Ishikawa (cell line): ENCODE data around the gene ZNF805.

Source experiments
- CEBPB ChIP-seq: IDR thresholded peaks from 2 replicates; pipeline ENCODE4 v1.6.1; 2012
- CREB1 ChIP-seq: IDR thresholded peaks from 2 replicates; pipeline ENCODE4 v1.6.1; 2012; ENCODE audit warnings: low read depth
- EGR1 ChIP-seq: IDR thresholded peaks from 2 replicates; pipeline ENCODE4 v1.6.1; 2012
- EP300 ChIP-seq: IDR thresholded peaks from 2 replicates; pipeline ENCODE4 v1.6.1; 2012; ENCODE audit warnings: borderline replicate concordance
- FOXM1 ChIP-seq: IDR thresholded peaks from 2 replicates; pipeline ENCODE4 v1.6.1; 2012; ENCODE audit warnings: low read depth, borderline replicate concordance
- MAX ChIP-seq: IDR thresholded peaks from 2 replicates; pipeline ENCODE4 v1.6.1; 2012
- NFIC ChIP-seq: IDR thresholded peaks from 2 replicates; pipeline ENCODE4 v1.6.1; 2012
- RAD21 ChIP-seq: IDR thresholded peaks from 2 replicates; pipeline ENCODE4 v1.6.1; 2012; ENCODE audit warnings: low read depth
- REST ChIP-seq: IDR thresholded peaks from 2 replicates; pipeline ENCODE4 v1.6.1; 2012; ENCODE audit warnings: low read depth, mild to moderate bottlenecking
- TAF1 ChIP-seq: IDR thresholded peaks from 2 replicates; pipeline ENCODE4 v1.6.1; 2012; ENCODE audit warnings: low read depth, mild to moderate bottlenecking
- TCF12 ChIP-seq: IDR thresholded peaks from 2 replicates; pipeline ENCODE4 v1.6.1; 2012; ENCODE audit warnings: low read depth
- TEAD4 ChIP-seq: IDR thresholded peaks from 2 replicates; pipeline ENCODE4 v1.6.1; 2012
- USF1 ChIP-seq: IDR thresholded peaks from 2 replicates; pipeline ENCODE4 v1.6.1; 2012
- YY1 ChIP-seq: IDR thresholded peaks from 2 replicates; pipeline ENCODE4 v1.6.1; 2012; ENCODE audit warnings: low read depth
- ZBTB7A ChIP-seq: IDR thresholded peaks from 2 replicates; pipeline ENCODE4 v1.6.1; 2012; ENCODE audit warnings: low read depth

Gene ZNF805

GRCh38 chr19:57231686-57232085, 8.7 kb upstream of the ZNF805 start:
- TF ChIP-seq FOXM1 (no peak), CEBPB (no peak), TCF12 (no peak), EP300 (no peak), TEAD4 (no peak), REST (no peak), ZBTB7A (no peak), YY1 (no peak), EGR1 (no peak), NFIC (no peak)

- no peak for TF ChIP-seq USF1
- no peak for TF ChIP-seq TAF1
- TF ChIP-seq EP300, result no peak
- TF ChIP-seq EGR1, result no peak
- no peak for TF ChIP-seq MAX
- no peak for TF ChIP-seq NFIC
These were observed 7.2 kb upstream of the ZNF805 start for GRCh38 chr19:57233207-57233606.

- TF ChIP-seq RAD21 (no peak), TEAD4 (no peak), NFIC (no peak)
These were observed 486 bp upstream of the ZNF805 start for GRCh38 chr19:57239982-57240310.

GRCh38 chr19:57241176-57241575, 744 bp downstream of the ZNF805 start:
- TF ChIP-seq RAD21 (no peak), EGR1 (no peak), CREB1 (no peak), EP300 (no peak), TEAD4 (no peak), ZBTB7A (no peak), TAF1 (no peak), CEBPB (no peak), TCF12 (no peak), NFIC (no peak), FOXM1 (no peak), USF1 (no peak), YY1 (no peak), REST (no peak), MAX (no peak)

GRCh38 chr19:57242821-57243220, 2.4 kb downstream of the ZNF805 start:
- no peak for TF ChIP-seq NFIC
- TF ChIP-seq TEAD4, result no peak
- no peak for TF ChIP-seq CEBPB
- no peak for TF ChIP-seq TCF12
- TF ChIP-seq FOXM1, result no peak
- TF ChIP-seq EP300, result no peak
- no peak for TF ChIP-seq EGR1
- no peak for TF ChIP-seq MAX
- no peak for TF ChIP-seq TAF1
- no peak for TF ChIP-seq REST
- TF ChIP-seq USF1, result no peak
- TF ChIP-seq ZBTB7A, result no peak
- TF ChIP-seq CREB1, result no peak
- no peak for TF ChIP-seq RAD21
- no peak for TF ChIP-seq YY1
